Measurements from ENCODE around the gene KIAA0825. TPM values are rescaled to one million over a fixed set of nuclear protein-coding genes. Genes with fewer than 3 reads are reported as not detected.
A peak's percentile ranks its signal among the peaks of the same experiment; 100 is the strongest.

KIAA0825 gene
- total and polyA plus RNA-seq, 2 experiments from 2014 or later, result 1.7 to 1.8 TPM

- TF ChIP-seq, protein P1, sequence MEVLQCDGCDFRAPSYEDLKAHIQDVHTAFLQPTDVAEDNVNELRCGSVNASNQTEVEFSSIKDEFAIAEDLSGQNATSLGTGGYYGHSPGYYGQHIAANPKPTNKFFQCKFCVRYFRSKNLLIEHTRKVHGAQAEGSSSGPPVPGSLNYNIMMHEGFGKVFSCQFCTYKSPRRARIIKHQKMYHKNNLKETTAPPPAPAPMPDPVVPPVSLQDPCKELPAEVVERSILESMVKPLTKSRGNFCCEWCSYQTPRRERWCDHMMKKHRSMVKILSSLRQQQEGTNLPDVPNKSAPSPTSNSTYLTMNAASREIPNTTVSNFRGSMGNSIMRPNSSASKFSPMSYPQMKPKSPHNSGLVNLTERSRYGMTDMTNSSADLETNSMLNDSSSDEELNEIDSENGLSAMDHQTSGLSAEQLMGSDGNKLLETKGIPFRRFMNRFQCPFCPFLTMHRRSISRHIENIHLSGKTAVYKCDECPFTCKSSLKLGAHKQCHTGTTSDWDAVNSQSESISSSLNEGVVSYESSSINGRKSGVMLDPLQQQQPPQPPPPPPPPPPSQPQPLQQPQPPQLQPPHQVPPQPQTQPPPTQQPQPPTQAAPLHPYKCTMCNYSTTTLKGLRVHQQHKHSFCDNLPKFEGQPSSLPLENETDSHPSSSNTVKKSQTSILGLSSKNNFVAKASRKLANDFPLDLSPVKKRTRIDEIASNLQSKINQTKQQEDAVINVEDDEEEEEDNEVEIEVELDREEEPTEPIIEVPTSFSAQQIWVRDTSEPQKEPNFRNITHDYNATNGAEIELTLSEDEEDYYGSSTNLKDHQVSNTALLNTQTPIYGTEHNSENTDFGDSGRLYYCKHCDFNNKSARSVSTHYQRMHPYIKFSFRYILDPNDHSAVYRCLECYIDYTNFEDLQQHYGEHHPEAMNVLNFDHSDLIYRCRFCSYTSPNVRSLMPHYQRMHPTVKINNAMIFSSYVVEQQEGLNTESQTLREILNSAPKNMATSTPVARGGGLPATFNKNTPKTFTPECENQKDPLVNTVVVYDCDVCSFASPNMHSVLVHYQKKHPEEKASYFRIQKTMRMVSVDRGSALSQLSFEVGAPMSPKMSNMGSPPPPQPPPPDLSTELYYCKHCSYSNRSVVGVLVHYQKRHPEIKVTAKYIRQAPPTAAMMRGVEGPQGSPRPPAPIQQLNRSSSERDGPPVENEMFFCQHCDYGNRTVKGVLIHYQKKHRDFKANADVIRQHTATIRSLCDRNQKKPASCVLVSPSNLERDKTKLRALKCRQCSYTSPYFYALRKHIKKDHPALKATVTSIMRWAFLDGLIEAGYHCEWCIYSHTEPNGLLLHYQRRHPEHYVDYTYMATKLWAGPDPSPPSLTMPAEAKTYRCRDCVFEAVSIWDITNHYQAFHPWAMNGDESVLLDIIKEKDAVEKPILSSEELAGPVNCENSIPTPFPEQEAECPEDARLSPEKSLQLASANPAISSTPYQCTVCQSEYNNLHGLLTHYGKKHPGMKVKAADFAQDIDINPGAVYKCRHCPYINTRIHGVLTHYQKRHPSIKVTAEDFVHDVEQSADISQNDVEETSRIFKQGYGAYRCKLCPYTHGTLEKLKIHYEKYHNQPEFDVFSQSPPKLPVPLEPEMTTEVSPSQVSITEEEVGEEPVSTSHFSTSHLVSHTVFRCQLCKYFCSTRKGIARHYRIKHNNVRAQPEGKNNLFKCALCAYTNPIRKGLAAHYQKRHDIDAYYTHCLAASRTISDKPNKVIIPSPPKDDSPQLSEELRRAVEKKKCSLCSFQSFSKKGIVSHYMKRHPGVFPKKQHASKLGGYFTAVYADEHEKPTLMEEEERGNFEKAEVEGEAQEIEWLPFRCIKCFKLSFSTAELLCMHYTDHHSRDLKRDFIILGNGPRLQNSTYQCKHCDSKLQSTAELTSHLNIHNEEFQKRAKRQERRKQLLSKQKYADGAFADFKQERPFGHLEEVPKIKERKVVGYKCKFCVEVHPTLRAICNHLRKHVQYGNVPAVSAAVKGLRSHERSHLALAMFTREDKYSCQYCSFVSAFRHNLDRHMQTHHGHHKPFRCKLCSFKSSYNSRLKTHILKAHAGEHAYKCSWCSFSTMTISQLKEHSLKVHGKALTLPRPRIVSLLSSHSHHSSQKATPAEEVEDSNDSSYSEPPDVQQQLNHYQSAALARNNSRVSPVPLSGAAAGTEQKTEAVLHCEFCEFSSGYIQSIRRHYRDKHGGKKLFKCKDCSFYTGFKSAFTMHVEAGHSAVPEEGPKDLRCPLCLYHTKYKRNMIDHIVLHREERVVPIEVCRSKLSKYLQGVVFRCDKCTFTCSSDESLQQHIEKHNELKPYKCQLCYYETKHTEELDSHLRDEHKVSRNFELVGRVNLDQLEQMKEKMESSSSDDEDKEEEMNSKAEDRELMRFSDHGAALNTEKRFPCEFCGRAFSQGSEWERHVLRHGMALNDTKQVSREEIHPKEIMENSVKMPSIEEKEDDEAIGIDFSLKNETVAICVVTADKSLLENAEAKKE (CRISPR knock-in tag; IDR thresholded peaks at IDR 0.05), result no peak
These were observed 193.0 kb downstream of the KIAA0825 start (continued) for GRCh38 chr5:94425396-94425795.

DNA sequence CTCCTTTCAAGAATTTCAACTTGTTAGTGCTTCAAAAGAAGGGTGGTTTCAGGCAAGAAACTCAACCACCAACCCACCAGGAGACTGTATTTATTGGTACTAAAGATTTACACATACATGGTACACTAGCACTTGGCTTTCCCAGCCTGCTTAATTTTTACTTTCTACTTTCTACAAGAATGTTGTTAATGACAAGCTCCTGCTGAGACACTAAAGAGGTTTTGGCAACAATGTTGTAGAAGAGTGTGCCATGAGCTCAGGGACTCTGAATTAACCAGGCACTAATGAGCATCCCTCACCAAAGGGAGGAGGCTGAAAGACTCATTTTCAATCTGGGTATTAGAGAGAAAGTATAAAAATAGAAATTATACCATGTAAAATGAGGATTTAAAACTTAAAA is 195.0 kb downstream of the KIAA0825 start:
- Mint-ChIP-seq H3K27me3 (ENCODE audit: insufficient read depth, low read depth, poor library complexity) (no peaks in the 10 kb centered on the region), H3K9me3 (peaks cover under 1% of the 10 kb centered on the region; the same call in 1 of the 3 replicates), H3K4me1 (peaks cover 10% of the 10 kb centered on the region), H3K36me3 (ENCODE audit: low read depth) (no peaks in the 10 kb centered on the region), H3K4me3 (no peak overlapping the region), H3K27ac (no peak overlapping the region)
- H3K4me2 ChIP-seq, result no peak overlapping the region; the same call in 1 of the 2 replicates
- peak; percentile 15 for DNase-seq (ENCODE audit: low spot score)
- H3K4me3 ChIP-seq, result no peak overlapping the region
- no peaks in the 10 kb centered on the region for H3K36me3 ChIP-seq (ENCODE audit: insufficient read depth)
- no peaks in the 10 kb centered on the region for H3F3A ChIP-seq (replicated peaks; ENCODE audit: low read depth)
- no peaks in the 10 kb centered on the region for H4K20me1 ChIP-seq (replicated peaks; ENCODE audit: insufficient read depth)
- no peak overlapping the region for H3K27ac ChIP-seq (ENCODE audit: low read depth)
- peaks cover 2% of the 10 kb centered on the region; the same call in 1 of the 2 replicates for H3K4me1 ChIP-seq (ENCODE audit: insufficient read depth)
- H3K27me3 ChIP-seq (ENCODE audit: insufficient read depth), result no peaks in the 10 kb centered on the region
- no peak overlapping the region for H2AFZ ChIP-seq
- no peaks in the 10 kb centered on the region for H3K79me2 ChIP-seq (replicated peaks; ENCODE audit: insufficient read depth)
- no peaks in the 10 kb centered on the region for H3K9me2 ChIP-seq (ENCODE audit: insufficient read depth)
- peak; percentile 43; the same call in 2 of the 3 replicates for ATAC-seq
- TF ChIP-seq STAT1 (IDR thresholded peaks at IDR 0.05; ENCODE audit: unreplicated experiment), result no peak
- no peak for TF ChIP-seq ZNF331 (CRISPR knock-in tag; IDR thresholded peaks at IDR 0.05; ENCODE audit: low read depth)
- TF ChIP-seq CREB1 (CRISPR knock-in tag; IDR thresholded peaks at IDR 0.05; ENCODE audit: low read depth), result no peak
- TF ChIP-seq, protein P2, sequence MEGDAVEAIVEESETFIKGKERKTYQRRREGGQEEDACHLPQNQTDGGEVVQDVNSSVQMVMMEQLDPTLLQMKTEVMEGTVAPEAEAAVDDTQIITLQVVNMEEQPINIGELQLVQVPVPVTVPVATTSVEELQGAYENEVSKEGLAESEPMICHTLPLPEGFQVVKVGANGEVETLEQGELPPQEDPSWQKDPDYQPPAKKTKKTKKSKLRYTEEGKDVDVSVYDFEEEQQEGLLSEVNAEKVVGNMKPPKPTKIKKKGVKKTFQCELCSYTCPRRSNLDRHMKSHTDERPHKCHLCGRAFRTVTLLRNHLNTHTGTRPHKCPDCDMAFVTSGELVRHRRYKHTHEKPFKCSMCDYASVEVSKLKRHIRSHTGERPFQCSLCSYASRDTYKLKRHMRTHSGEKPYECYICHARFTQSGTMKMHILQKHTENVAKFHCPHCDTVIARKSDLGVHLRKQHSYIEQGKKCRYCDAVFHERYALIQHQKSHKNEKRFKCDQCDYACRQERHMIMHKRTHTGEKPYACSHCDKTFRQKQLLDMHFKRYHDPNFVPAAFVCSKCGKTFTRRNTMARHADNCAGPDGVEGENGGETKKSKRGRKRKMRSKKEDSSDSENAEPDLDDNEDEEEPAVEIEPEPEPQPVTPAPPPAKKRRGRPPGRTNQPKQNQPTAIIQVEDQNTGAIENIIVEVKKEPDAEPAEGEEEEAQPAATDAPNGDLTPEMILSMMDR (conservative IDR thresholded peaks at IDR 0.05; ENCODE audit: low read depth in 2 of 2), result no peak
- no peak for TF ChIP-seq EZH2phosphoT487 (IDR thresholded peaks at IDR 0.05; ENCODE audit: unreplicated experiment)
- TF ChIP-seq, protein P3, sequence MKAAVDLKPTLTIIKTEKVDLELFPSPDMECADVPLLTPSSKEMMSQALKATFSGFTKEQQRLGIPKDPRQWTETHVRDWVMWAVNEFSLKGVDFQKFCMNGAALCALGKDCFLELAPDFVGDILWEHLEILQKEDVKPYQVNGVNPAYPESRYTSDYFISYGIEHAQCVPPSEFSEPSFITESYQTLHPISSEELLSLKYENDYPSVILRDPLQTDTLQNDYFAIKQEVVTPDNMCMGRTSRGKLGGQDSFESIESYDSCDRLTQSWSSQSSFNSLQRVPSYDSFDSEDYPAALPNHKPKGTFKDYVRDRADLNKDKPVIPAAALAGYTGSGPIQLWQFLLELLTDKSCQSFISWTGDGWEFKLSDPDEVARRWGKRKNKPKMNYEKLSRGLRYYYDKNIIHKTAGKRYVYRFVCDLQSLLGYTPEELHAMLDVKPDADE (IDR thresholded peaks at IDR 0.05), result no peak
- no peak for TF ChIP-seq POLR2AphosphoS5 (IDR thresholded peaks at IDR 0.05; ENCODE audit: low read depth)
- TF ChIP-seq NANOG (IDR thresholded peaks at IDR 0.05; ENCODE audit: borderline replicate concordance), result no peak
- TF ChIP-seq EZH2 (IDR thresholded peaks at IDR 0.05; ENCODE audit: low read depth, unreplicated experiment), result no peak
- TF ChIP-seq ZNF114 (CRISPR knock-in tag; IDR thresholded peaks at IDR 0.05), result no peak
- no peak for TF ChIP-seq JUNB (IDR thresholded peaks at IDR 0.05; ENCODE audit: unreplicated experiment)

Data from GM23338 (cell line).